Prostate gland (tissue), 2 donors: ENCODE measurements around the gene LMTK2. TPM values are rescaled to one million over a fixed set of nuclear protein-coding genes. Genes with fewer than 3 reads are reported as not detected.

ENCODE experiments used
- DNase-seq: peaks from one replicate; pipeline ENCODE4 v3.0.0-alpha.2; 2019; ENCODE audit warnings: low spot score
- H3K27ac ChIP-seq, 2 donors: fragments of 200-600 bp; sonication (generic); 2 replicates each; pipeline ENCODE4 v1.5.1; 2017 to 2019
- H3K27me3 ChIP-seq: fragments of 200-600 bp; sonication (generic); replicated peaks from 2 replicates; pipeline ENCODE4 v1.5.1; 2019; ENCODE audit not compliant: insufficient read depth
- H3K36me3 ChIP-seq, 2 donors: fragments of 200-600 bp; sonication (generic); 1 replicate in 1 of 2; 2 replicates in 1 of 2; pipeline versions ENCODE4 v1.5.1 to v1.8.1; 2017 to 2019
- H3K4me1 ChIP-seq: fragments of 200-600 bp; sonication (generic); replicated peaks from 2 replicates; pipeline ENCODE4 v1.5.1; 2019
- H3K4me3 ChIP-seq, 2 donors: fragments of 200-600 bp; sonication (generic); 2 replicates each; pipeline ENCODE4 v1.5.1; 2017 to 2019
- H3K9me3 ChIP-seq: fragments of 200-600 bp; sonication (generic); 2 replicates; pipeline ENCODE4 v1.5.1; 2017
- CTCF ChIP-seq, 4 experiments: fragments of 200-600 bp in 2 of 4; fragments of 450-650 bp in 2 of 4; sonication (generic) in 2 of 4; IDR thresholded peaks; 1 replicate in 3 of 4; 2 replicates in 1 of 4; pipeline ENCODE4 v1.5.1; 2016 to 2019; ENCODE audit warnings: antibody characterized with exemption in 4 of 4, mild to moderate bottlenecking in 2 of 4, moderate library complexity in 2 of 4
- POLR2A ChIP-seq: fragments of 450-650 bp; IDR thresholded peaks from one replicate; pipeline ENCODE4 v1.6.1; 2016; ENCODE audit warnings: antibody characterized with exemption, mild to moderate bottlenecking
- POLR2AphosphoS5 ChIP-seq: sonication (generic); formaldehyde crosslinking; IDR thresholded peaks from one replicate; pipeline ENCODE4 v1.6.1; 2017; ENCODE audit warnings: antibody characterized with exemption
- WGBS: methylation state at CpG from one replicate; pipeline ENCODE4 v1.1.5; 2018; 5-methylcytosine and 5-hydroxymethylcytosine counted together
- intact Hi-C: fragments of 100-400 bp; cut with DNase I; formaldehyde crosslinking; loops from one replicate; pipeline ENCODE4 v1.14.2; 2022
- total RNA-seq, 2 donors: library from RNA; depleted of rRNA; stranded (reverse); fragments of >200 nt; gene quantifications; one replicate each; pipeline ENCODE4 v1.1.0, GENCODE V29; 2016

LMTK2 gene
- total RNA-seq, 2 donors from 2014 or later: 22.2 to 37.4 TPM

DNA sequence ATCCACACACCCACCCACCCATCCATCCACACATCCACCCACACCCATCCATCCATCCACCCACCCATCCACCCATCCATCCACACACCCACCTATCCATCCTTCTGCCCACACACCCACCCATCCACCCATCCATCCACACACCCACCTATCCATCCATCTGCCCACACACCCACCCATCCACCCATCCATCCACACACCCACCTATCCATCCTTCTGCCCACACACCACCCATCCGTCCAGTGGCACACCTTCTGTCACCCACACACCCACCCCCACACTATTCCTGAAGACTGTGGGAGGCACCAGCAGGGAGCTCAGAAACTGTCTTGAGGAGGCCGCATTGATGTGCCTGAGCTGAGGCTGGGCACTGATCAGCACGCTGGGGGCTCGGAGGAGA is 136.3 kb downstream of the LMTK2 start:
- no peak for TF ChIP-seq CTCF (IDR thresholded peaks at IDR 0.05)
- no peak for TF ChIP-seq POLR2A
- TF ChIP-seq POLR2AphosphoS5: no peak
- no peak overlapping the region for H3K4me3 ChIP-seq
- no peak for DNase-seq
- H3K36me3 ChIP-seq: no peaks in the 10 kb centered on the region
- no peaks in the 10 kb centered on the region for H3K9me3 ChIP-seq
- intact Hi-C loops: no loop called here
- H3K27me3 ChIP-seq: no peaks in the 10 kb centered on the region
- H3K27ac ChIP-seq: no peak overlapping the region
- 97% methylated on average over 4 of the region's 4 CpGs for WGBS
- no peaks in the 10 kb centered on the region for H3K4me1 ChIP-seq

- Histone ChIP-seq H3K4me1 (no peaks in the 10 kb centered on the region), H3K27ac (no peak overlapping the region), H3K4me3 (no peak overlapping the region), H3K27me3 (no peaks in the 10 kb centered on the region), H3K9me3 (no peaks in the 10 kb centered on the region), H3K36me3 (no peaks in the 10 kb centered on the region)
- intact Hi-C loops: no loop called here
- 92% methylated on average over 14 of the region's 14 CpGs for WGBS
- DNase-seq: no peak
- TF ChIP-seq CTCF (IDR thresholded peaks at IDR 0.05) (no peak), POLR2A (no peak), POLR2AphosphoS5 (no peak)
Measured at GRCh38 chr7:98244871-98245270, 138.2 kb downstream of the LMTK2 start.

- Histone ChIP-seq H3K36me3 (no peaks in the 10 kb centered on the region), H3K4me3 (no peak overlapping the region), H3K9me3 (no peaks in the 10 kb centered on the region), H3K27ac (no peak overlapping the region), H3K4me1 (peaks cover 10% of the 10 kb centered on the region), H3K27me3 (no peaks in the 10 kb centered on the region)
- DNase-seq: no peak
- TF ChIP-seq CTCF (IDR thresholded peaks at IDR 0.05) (no peak), POLR2A (no peak), POLR2AphosphoS5 (no peak)
- intact Hi-C loops: no loop called here
- WGBS: 96% methylated on average over 12 of the region's 12 CpGs
Measured at GRCh38 chr7:98248156-98248555, 141.5 kb downstream of the LMTK2 start.

- no peak overlapping the region for H3K4me3 ChIP-seq
- peaks cover 11% of the 10 kb centered on the region for H3K4me1 ChIP-seq
- H3K27ac ChIP-seq: no peak overlapping the region
- DNase-seq: no peak
- 80% methylated on average over 6 of the region's 6 CpGs for WGBS
- TF ChIP-seq CTCF (IDR thresholded peaks at IDR 0.05) (no peak), POLR2AphosphoS5 (no peak), POLR2A (no peak)
- intact Hi-C loops: no loop called here
- no peaks in the 10 kb centered on the region for H3K36me3 ChIP-seq
- no peaks in the 10 kb centered on the region for H3K9me3 ChIP-seq
- no peaks in the 10 kb centered on the region for H3K27me3 ChIP-seq
Measured at GRCh38 chr7:98249106-98249505, 142.4 kb downstream of the LMTK2 start.

DNA sequence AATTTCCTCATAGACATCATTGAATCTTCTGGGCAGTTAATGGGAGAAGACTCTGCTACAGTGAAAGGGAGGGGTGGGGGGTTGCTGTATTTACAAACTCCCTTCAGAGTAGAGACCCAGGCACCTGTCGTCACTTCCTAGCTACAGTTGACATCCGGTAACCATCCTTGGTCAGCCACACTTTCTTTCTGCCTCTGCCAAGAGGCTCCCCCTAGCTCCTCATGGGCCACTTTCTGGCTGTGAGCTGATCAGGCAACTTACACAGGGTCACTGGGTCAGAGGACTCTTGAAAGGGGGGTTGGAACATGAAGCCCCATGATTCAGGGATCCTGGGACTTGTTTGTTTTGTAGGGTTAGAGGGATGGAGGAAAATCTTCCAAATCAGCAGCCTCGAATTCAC is 144.1 kb downstream of the LMTK2 start:
- DNase-seq: no peak
- no peak overlapping the region for H3K4me3 ChIP-seq
- WGBS: 37% methylated on average over 3 of the region's 3 CpGs
- no peaks in the 10 kb centered on the region for H3K9me3 ChIP-seq
- no peaks in the 10 kb centered on the region for H3K27me3 ChIP-seq
- no peak for TF ChIP-seq CTCF (IDR thresholded peaks at IDR 0.05)
- no peak for TF ChIP-seq POLR2A
- no peak for TF ChIP-seq POLR2AphosphoS5
- peak overlapping the region; percentile 88 for H3K27ac ChIP-seq
- H3K36me3 ChIP-seq: no peaks in the 10 kb centered on the region
- H3K4me1 ChIP-seq: peaks cover 11% of the 10 kb centered on the region
- intact Hi-C loops: loop anchor here (5.0 kb wide), 1 partner anchor 37 kb away; no protein-coding TSS in a partner anchor
